Gastroesophageal sphincter (tissue), 4 donors: ENCODE measurements around the gene BSPRY. TPM values are rescaled to one million over a fixed set of nuclear protein-coding genes. Genes with fewer than 3 reads are reported as not detected.

Experiments used
- ATAC-seq: fragments of 150-250 bp; one replicate; pipeline ENCODE4 v1.9.1; 2016; ENCODE audit warnings: mild to moderate bottlenecking, moderate library complexity
- H3K27ac ChIP-seq, 4 donors: fragments of 200-600 bp; sonication (generic) in 3 of 4; 1 replicate in 3 of 4; 2 replicates in 1 of 4; pipeline ENCODE4 v1.5.1; 2016 to 2019
- H3K27me3 ChIP-seq: fragments of 200-600 bp; sonication (generic); one replicate; pipeline ENCODE4 v1.5.1; 2019
- H3K36me3 ChIP-seq, 2 donors: fragments of 200-600 bp; sonication (generic); one replicate each; pipeline ENCODE4 v1.5.1; 2019; ENCODE audit warnings: control low read depth in 1 of 2
- H3K4me1 ChIP-seq, 3 donors: fragments of 200-600 bp; sonication (generic); 1 replicate in 2 of 3; 2 replicates in 1 of 3; pipeline ENCODE4 v1.5.1; 2016 to 2019; ENCODE audit warnings: control low read depth in 2 of 3
- H3K4me3 ChIP-seq, 2 donors: fragments of 200-600 bp; sonication (generic); one replicate each; pipeline ENCODE4 v1.5.1; 2019; ENCODE audit warnings: mild to moderate bottlenecking in 1 of 2, moderate library complexity in 1 of 2
- H3K9me3 ChIP-seq, 3 donors: fragments of 200-600 bp; sonication (generic); one replicate each; pipeline ENCODE4 v1.5.1; 2017 to 2019; ENCODE audit warnings: control low read depth in 2 of 3
- EP300 ChIP-seq: sonication (generic); formaldehyde crosslinking; IDR thresholded peaks from one replicate; pipeline ENCODE4 v1.6.1; 2017; ENCODE audit warnings: antibody characterized with exemption, mild to moderate bottlenecking
- POLR2A ChIP-seq, 2 donors: fragments of 450-650 bp; IDR thresholded peaks; one replicate each; pipeline ENCODE4 v1.6.1; 2017; ENCODE audit warnings: antibody characterized with exemption in 2 of 2, mild to moderate bottlenecking in 2 of 2, moderate library complexity in 1 of 2
- POLR2AphosphoS5 ChIP-seq: sonication (generic); formaldehyde crosslinking; IDR thresholded peaks from one replicate; pipeline ENCODE4 v1.6.1; 2017; ENCODE audit warnings: antibody characterized with exemption
- WGBS, 2 donors: methylation state at CpG; one replicate each; pipeline ENCODE4 v1.1.5; 2018; ENCODE audit warnings: low coverage in 1 of 2; 5-methylcytosine and 5-hydroxymethylcytosine counted together
- total RNA-seq, 4 donors: library from RNA; depleted of rRNA; stranded (reverse); fragments of >200 nt; gene quantifications; one replicate each; pipeline ENCODE4 v1.1.0, GENCODE V29; 2016
- TF ChIP-seq, protein P1 (sequence below), 4 experiments: fragments of 200-600 bp in 2 of 4; fragments of 450-650 bp in 2 of 4; sonication (generic) in 1 of 4; IDR thresholded peaks; one replicate each; pipeline ENCODE4 v1.5.1; 2017 to 2019; ENCODE audit warnings: antibody characterized with exemption in 4 of 4, mild to moderate bottlenecking in 2 of 4, moderate library complexity in 2 of 4

BSPRY gene
- total RNA-seq, 4 donors from 2014 or later = 0.16 to 4.0 (median 0.36) TPM

DNA sequence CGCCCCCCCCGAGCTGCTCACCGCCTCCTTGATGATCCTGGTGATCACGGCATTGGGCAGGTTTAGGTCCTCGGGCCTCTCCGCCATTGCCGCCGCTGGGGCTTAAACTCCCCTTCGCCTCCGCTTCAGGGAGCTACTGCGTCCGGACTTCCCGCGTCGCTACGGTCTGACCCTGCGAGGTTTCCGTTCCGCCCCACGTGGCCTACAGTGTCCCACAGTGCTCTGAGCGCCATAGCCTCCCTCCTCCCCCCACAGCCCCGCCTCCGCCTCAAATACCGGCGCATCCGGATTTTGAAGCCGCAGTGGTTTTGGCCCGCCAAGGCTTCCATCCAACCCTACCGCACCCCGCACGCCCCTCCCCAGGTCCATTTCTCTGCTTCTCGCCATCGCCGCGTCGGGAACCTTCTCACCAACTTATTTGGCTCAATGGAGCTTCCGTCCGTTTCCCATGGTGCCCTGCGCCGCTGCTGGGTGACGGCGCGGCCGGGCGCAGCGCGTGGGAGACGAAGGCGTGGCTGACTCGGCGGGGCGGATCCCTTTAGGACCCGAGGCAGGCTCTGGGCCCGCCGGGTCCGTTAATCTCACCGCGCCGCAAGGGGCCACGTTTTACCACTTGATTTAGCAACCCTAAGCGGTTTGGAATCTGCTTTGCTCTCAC is 61.0 kb downstream of the BSPRY start, which contains the start of the genes C9orf43 and POLE3:
Gene C9orf43, plus strand, starts transcription at position 541 of the 658 bp plus-strand sequence. CDS start 2,747 bp downstream, outside the sequence.
Gene POLE3, minus strand, starts transcription at position 469 of the 658 bp plus-strand sequence. Its CDS starts 382 bp downstream, at position 87.
- TF ChIP-seq POLR2A (IDR thresholded peaks at IDR 0.05) = peak; percentile 61 to 71
- peak; percentile 80 for TF ChIP-seq POLR2AphosphoS5
- no peak for TF ChIP-seq EP300
- TF ChIP-seq, protein P1, sequence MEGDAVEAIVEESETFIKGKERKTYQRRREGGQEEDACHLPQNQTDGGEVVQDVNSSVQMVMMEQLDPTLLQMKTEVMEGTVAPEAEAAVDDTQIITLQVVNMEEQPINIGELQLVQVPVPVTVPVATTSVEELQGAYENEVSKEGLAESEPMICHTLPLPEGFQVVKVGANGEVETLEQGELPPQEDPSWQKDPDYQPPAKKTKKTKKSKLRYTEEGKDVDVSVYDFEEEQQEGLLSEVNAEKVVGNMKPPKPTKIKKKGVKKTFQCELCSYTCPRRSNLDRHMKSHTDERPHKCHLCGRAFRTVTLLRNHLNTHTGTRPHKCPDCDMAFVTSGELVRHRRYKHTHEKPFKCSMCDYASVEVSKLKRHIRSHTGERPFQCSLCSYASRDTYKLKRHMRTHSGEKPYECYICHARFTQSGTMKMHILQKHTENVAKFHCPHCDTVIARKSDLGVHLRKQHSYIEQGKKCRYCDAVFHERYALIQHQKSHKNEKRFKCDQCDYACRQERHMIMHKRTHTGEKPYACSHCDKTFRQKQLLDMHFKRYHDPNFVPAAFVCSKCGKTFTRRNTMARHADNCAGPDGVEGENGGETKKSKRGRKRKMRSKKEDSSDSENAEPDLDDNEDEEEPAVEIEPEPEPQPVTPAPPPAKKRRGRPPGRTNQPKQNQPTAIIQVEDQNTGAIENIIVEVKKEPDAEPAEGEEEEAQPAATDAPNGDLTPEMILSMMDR (IDR thresholded peaks at IDR 0.05) = peak in 1 of 4 experiments; percentile 5
- 1 to 2% methylated on average over 15 to 20 of the region's 61 CpGs for WGBS, 2 donors

DNA sequence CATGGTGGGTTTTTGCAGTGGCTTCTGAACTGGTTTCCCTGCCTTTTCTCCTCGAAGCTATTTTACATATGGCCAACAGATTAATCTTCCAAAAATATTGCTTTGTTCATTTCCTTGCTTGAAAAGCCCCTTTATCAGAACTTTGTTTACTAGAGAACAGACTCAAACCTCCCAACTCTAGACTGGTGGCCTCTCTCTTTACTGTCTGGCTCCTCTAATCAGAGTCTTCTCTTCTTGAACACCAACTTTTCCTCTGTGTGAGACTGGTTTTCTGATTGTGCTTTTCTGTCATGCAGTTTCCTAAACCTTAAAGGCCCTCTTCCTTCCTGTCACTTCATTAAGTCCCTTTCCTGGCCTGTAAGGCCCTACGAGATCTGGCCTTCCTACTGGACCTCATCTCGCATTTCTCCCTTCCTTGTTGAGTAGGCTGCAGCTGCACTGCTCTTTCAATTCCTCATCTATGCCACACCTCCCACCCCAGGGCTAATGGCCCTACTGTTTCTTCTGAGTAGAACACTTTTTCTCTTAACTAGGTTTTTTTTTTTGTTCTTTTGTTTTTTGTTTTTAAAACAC is 66.9 kb downstream of the BSPRY start:
- Histone ChIP-seq H3K9me3 (no peaks in the 10 kb centered on the region), H3K4me1 (peaks cover 0 to 6% (median 0%) of the 10 kb centered on the region in 3 donors), H3K36me3 (no peaks in the 10 kb centered on the region), H3K27ac (no peak overlapping the region), H3K27me3 (no peaks in the 10 kb centered on the region), H3K4me3 (no peak overlapping the region)
- WGBS, 2 donors = 49 to 54% methylated on average over 3 of the region's 3 CpGs
- ATAC-seq = no peak
- TF ChIP-seq, protein P1 (IDR thresholded peaks at IDR 0.05) = no peak
- no peak for TF ChIP-seq EP300
- TF ChIP-seq POLR2AphosphoS5 = no peak
- TF ChIP-seq POLR2A (IDR thresholded peaks at IDR 0.05) = no peak

More for the DNA sequence above, 61.0 kb downstream of the BSPRY start, which contains the start of the genes C9orf43 and POLE3:
- Histone ChIP-seq H3K9me3 (no peaks in the 10 kb centered on the region), H3K27me3 (no peaks in the 10 kb centered on the region), H3K27ac (peak within 1 kb of the TSS; percentile 93 to 97 (median 94)), H3K4me3 (peak within 1 kb of the TSS; percentile 73 to 79), H3K36me3 (peaks cover 0 to 25% of the 10 kb centered on the region in 2 donors), H3K4me1 (peaks cover 2 to 35% (median 4%) of the 10 kb centered on the region in 3 donors)
- ATAC-seq = peak; percentile 98

DNA sequence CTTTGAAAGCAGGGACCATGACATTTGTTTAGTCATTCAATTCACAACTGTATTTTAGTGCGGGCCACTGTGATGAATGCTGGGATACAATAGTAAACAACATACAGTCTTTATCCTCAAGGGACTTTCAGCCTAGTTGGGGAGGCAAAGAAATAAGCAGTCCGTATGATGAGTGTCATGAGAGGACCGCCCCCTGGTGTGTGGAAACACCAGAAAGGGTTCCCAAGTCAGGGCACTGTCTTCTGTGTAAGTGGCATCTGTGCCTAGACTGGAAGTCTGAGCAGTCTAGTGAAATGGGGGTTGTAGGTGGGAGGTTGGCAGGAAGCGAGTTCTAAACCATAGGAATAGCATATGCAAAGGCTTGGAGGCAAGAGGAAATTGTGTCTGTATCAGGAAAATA is 68.0 kb downstream of the BSPRY start:
- H3K27me3 ChIP-seq = no peaks in the 10 kb centered on the region
- no peaks in the 10 kb centered on the region for H3K4me1 ChIP-seq
- no peak for TF ChIP-seq EP300
- TF ChIP-seq, protein P1 (IDR thresholded peaks at IDR 0.05) = no peak
- no peak for TF ChIP-seq POLR2AphosphoS5
- H3K36me3 ChIP-seq = no peaks in the 10 kb centered on the region
- ATAC-seq = no peak
- WGBS, 2 donors = 74 to 94% methylated on average over 2 to 3 of the region's 4 CpGs
- H3K27ac ChIP-seq = no peak overlapping the region
- H3K4me3 ChIP-seq = no peak overlapping the region
- no peaks in the 10 kb centered on the region for H3K9me3 ChIP-seq

Other genes with a start within 250 kb of the BSPRY start
- gene SLC31A2, start 198.5 kb upstream of the BSPRY start, total RNA-seq = 10 to 100 TPM in 3 of 4 donors, 1 to 10 TPM in 1; 6.7 to 26.6 (median 13.6) TPM
- 10 to 100 TPM; 20.2 to 30.7 (median 22.7) TPM for gene FKBP15, start 128.3 kb upstream of the BSPRY start, total RNA-seq
- gene SLC31A1, start 128.0 kb upstream of the BSPRY start, total RNA-seq = 1 to 10 TPM; 8.7 to 9.8 (median 9.4) TPM
- gene CDC26, start 74.0 kb upstream of the BSPRY start, total RNA-seq = 10 to 100 TPM; 31.4 to 54.4 (median 42.1) TPM
- gene PRPF4, start 73.9 kb upstream of the BSPRY start, total RNA-seq = 10 to 100 TPM; 13.4 to 20.5 (median 16.5) TPM
- under 1 TPM in 1 of 4 donors, not detected in 3; 0.37 TPM for gene RNF183, start 46.2 kb upstream of the BSPRY start, total RNA-seq
- 1 to 10 TPM; 1.2 to 2.8 (median 2.3) TPM for gene WDR31, start 9.3 kb upstream of the BSPRY start, total RNA-seq
- gene HDHD3, start 27.4 kb downstream of the BSPRY start, total RNA-seq = 10 to 100 TPM; 17.0 to 31.3 (median 25.1) TPM
- 10 to 100 TPM; 17.3 to 34.2 (median 17.9) TPM for gene ALAD, start 51.7 kb downstream of the BSPRY start, total RNA-seq
- 10 to 100 TPM; 32.3 to 47.1 (median 34.6) TPM for gene POLE3, start 61.1 kb downstream of the BSPRY start, total RNA-seq
- gene C9orf43, start 61.2 kb downstream of the BSPRY start, total RNA-seq = 1 to 10 TPM in 2 of 4 donors, under 1 TPM in 1, not detected in 1; 0.54 to 2.5 (median 1.7) TPM
- 100 to 1,000 TPM in 1 of 4 donors, 10 to 100 TPM in 3; 43.9 to 122 (median 72.7) TPM for gene RGS3, start 114.2 kb downstream of the BSPRY start, total RNA-seq